Measurements from ENCODE around the gene ERC1.

Gene ERC1

DNA sequence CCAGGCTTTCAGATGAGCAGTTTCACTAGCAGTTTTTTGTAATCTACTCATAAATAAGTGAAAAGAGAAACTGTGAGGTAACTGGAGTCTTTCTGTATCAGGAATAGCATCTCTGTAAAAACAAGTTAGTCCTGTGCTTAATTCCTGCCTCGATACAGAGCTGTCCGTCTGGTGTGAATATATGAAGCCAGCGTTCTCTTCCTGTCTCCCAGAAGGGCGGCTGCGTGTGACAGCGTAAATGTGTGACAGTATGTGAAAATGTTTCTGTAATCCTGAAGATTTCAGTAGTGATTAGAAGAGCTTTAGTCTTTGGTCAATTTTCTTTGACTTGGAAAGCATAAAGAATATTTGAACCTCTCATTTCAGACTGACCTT, 453.1 kb downstream of the ERC1 start:
- TF ChIP-seq CTCF (IDR thresholded peaks at IDR 0.05; ENCODE audit: borderline replicate concordance, insufficient read depth, low read depth, low read length) = no peak
- H3K4me3 ChIP-seq (ENCODE audit: low read depth, low read length) = no peak overlapping the region

DNA sequence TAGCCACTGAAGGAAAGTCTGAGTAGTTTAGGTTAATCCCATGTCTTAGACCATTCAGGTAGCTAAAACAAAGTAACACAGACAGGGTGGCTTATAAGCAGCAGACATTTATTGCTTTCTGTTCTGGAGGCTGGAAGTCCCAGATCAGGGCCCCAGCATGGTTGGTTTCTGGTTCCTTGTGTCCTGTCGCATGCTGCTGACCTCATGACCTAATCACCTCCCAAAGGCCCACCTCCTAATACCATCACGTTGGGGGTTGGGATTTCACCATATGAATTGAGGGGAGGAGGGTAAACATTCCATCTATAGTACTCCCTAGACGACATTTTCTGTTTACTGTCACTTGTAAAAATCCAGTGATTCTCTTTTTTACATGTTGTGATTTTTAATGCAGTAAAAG, 454.8 kb downstream of the ERC1 start:
- no peak for TF ChIP-seq CTCF (IDR thresholded peaks at IDR 0.05; ENCODE audit: borderline replicate concordance, insufficient read depth, low read depth, low read length)

GRCh38 chr12:1448336-1448735, 457.3 kb downstream of the ERC1 start:
- TF ChIP-seq CTCF (IDR thresholded peaks at IDR 0.05; ENCODE audit: borderline replicate concordance, insufficient read depth, low read depth, low read length) = no peak
- H3K4me3 ChIP-seq (ENCODE audit: low read depth, low read length) = no peak overlapping the region

More for the DNA sequence above, 454.8 kb downstream of the ERC1 start:
- H3K4me3 ChIP-seq (ENCODE audit: low read depth, low read length) = no peak overlapping the region

- no peak overlapping the region for H3K4me3 ChIP-seq (ENCODE audit: low read depth, low read length)
- TF ChIP-seq CTCF (IDR thresholded peaks at IDR 0.05; ENCODE audit: borderline replicate concordance, insufficient read depth, low read depth, low read length) = no peak
Measured at GRCh38 chr12:1453810-1454209, 462.8 kb downstream of the ERC1 start.

GRCh38 chr12:1456885-1457284, 465.9 kb downstream of the ERC1 start:
- no peak overlapping the region for H3K4me3 ChIP-seq (ENCODE audit: low read depth, low read length)
- no peak for TF ChIP-seq CTCF (IDR thresholded peaks at IDR 0.05; ENCODE audit: borderline replicate concordance, insufficient read depth, low read depth, low read length)

- TF ChIP-seq CTCF (IDR thresholded peaks at IDR 0.05; ENCODE audit: borderline replicate concordance, insufficient read depth, low read depth, low read length) = no peak
- no peak overlapping the region for H3K4me3 ChIP-seq (ENCODE audit: low read depth, low read length)
Measured at GRCh38 chr12:1457901-1458300, 466.9 kb downstream of the ERC1 start.

GRCh38 chr12:1459339-1459738, 468.3 kb downstream of the ERC1 start:
- no peak overlapping the region for H3K4me3 ChIP-seq (ENCODE audit: low read depth, low read length)
- TF ChIP-seq CTCF (IDR thresholded peaks at IDR 0.05; ENCODE audit: borderline replicate concordance, insufficient read depth, low read depth, low read length) = no peak

All from GM12875 (cell line).